GM18861 (cell line): ENCODE results near the gene STAU1.
"Not testable (repeated sequence)": the region's sequence is repeated elsewhere in the genome, so short reads cannot be mapped to it uniquely, and the experiment has no call there.

Source experiments
- ATAC-seq: cut with Tn5 transposase; IDR thresholded peaks from one replicate; pipeline ENCODE4 v1.9.1; 2021; ENCODE audit not compliant: unreplicated experiment

The STAU1 gene, protein sequence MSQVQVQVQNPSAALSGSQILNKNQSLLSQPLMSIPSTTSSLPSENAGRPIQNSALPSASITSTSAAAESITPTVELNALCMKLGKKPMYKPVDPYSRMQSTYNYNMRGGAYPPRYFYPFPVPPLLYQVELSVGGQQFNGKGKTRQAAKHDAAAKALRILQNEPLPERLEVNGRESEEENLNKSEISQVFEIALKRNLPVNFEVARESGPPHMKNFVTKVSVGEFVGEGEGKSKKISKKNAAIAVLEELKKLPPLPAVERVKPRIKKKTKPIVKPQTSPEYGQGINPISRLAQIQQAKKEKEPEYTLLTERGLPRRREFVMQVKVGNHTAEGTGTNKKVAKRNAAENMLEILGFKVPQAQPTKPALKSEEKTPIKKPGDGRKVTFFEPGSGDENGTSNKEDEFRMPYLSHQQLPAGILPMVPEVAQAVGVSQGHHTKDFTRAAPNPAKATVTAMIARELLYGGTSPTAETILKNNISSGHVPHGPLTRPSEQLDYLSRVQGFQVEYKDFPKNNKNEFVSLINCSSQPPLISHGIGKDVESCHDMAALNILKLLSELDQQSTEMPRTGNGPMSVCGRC

GRCh38 chr20:49187851-49188641 is at the start of gene STAU1:
STAU1 (minus strand) TSS chr20:49188334; CDS start chr20:49166201, 22,133 bp downstream.
- ATAC-seq = peak; percentile 76

DNA sequence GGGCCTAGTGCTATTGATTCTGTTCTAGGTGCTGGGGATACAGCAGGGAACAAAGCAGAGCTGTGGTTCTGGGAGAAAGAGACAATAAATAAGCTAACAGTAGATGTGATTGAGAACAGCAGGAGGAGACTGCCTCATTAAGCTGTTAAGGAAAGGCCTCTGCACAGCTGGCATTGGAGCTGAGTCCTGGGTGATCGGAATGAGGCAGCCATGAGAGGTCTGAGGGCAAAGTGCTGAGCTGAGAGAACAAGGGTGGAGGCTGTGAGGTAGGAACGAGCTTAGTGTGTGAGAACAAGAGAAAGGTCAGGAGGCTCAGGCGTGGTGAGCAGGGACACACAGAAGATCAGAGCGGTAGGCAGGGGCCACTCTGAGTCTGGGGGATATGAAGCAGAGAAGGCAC is 49.4 kb upstream of the STAU1 start:
- ATAC-seq = no peak

DNA sequence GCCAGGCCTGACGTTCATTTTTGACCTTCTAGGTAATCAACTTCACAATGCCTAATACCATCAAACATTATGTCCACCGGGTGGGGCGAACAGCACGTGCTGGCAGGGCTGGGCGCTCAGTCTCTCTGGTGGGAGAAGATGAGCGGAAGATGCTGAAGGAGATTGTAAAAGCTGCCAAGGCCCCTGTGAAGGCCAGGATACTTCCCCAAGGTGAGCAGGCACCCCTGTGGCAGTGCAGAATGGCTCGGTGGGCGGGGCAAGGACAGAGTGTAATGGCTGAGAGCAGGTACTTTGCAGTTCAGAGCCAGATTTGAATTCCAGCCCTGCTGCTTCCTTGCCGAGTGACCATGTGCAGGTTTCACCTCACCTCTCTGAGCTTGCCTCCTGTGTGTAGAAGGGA is 48.2 kb upstream of the STAU1 start:
- ATAC-seq = no peak

DNA sequence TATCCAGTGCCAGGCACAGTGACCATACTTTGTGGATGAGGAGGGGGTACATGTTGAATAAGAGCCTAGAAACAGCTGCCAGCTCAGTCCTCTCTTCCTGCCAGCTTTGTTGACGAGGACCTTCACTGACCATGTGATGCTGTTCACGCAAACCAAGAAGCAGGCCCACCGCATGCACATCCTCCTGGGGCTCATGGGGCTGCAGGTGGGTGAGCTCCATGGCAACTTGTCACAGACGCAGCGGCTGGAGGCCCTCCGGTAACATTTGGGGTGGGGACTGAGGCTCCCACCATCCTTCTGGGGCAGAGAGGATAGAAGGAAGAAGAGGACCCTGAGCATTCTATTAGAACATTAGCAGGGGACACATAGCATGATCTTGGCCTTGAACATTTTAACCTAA is 46.7 kb upstream of the STAU1 start:
- ATAC-seq = no peak

DNA sequence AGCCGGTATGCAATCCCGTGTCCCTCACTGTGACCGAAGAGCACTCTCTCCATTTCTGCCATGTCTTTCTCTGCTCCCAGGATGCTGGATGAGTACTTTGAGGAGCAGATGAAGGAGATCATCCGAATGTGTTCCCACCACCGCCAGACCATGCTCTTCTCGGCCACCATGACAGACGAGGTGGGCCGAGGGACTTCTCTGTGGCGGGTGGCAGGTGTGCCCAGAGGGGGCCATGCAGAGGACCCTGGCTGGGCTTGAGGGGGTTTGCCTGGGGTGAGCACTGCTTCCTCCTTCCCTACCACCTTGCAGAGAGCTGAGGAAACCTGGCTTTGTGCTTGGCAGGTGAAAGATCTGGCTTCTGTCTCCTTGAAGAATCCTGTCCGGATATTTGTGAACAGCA is 45.1 kb upstream of the STAU1 start:
- no peak for ATAC-seq

DNA sequence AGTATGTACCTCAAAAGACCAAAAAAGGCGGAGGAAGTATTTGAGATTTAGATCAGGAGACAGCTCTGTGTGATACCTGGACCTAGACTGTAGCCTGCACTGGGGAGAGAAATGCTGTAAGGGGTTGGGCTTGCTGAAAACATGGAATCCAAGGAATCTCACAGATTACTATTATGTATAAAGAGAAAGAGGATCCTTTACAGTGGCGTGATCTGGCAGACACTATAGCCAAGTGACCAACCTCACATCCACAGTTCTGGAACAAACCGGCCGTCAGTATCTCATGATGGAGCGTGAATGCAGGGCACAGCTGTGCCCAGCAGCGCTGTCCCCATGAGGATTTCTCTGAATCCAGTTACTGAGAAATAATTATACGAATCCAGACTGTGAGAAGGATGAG is 43.3 kb upstream of the STAU1 start:
- ATAC-seq = no peak

DNA sequence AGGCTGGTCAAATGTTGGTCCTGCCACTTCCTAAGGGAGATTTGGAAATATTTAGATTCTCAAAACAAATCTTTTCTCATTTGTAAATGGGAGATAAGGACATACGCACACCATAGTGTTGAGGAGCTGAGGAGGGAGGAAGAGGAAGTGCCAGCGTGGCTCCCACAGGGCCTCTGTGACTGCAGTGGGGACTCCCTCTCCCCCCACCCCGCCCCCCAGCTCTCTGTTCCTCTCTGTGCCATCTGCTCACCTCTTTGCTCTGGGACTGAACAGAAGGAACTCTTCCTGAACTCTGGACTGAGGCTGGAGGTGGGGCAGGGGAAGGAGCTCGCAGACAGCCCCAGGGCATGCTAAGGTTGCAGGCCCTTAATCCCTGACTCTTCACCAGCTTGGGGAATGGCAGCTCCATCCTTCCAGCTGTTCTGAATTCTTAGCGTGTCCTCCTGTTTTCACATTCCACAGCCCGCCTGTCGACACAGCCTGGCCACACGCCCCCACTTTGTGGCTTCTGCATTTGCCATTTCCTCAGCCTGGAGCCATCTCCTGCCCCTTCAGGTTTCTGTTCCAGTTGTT is 42.5 kb upstream of the STAU1 start:
- ATAC-seq = no peak

DNA sequence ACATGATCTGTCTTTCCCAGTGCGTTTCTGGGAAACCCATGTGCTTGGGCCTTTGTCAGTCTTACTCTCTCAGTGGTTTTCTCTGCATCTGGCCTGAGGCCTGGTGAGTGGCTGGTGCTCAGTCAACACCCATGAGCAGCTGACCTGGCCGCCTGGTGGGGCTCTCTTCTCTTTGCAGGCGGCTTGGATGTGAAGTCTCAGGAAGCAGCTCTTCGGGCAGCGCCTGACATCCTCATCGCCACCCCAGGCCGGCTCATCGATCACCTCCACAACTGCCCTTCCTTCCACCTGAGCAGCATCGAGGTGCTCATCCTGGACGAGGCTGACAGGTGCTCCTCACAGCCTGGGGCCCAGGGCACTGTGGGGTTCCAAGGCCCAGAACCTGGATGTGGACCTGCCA is 41.9 kb upstream of the STAU1 start:
- ATAC-seq = no peak

DNA sequence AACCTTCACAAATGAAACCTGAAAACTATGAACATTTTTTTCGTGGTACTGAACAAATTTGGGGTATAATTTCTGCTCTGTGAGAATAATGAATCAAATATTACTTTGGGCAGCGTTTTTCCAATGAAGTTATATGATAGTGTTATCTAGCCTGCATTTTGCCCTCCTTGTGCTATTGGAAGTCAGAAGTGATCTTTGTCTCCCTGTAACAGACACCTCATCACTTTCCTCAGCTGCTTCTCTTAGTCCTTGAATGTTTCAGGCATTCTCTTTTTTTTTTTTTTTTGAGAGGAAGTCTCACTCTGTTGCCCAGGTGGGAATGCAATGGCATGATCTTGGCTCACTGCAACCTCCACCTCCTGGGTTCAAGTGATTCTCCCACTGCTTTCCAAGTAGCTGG is 41.2 kb upstream of the STAU1 start:
- no peak for ATAC-seq

DNA sequence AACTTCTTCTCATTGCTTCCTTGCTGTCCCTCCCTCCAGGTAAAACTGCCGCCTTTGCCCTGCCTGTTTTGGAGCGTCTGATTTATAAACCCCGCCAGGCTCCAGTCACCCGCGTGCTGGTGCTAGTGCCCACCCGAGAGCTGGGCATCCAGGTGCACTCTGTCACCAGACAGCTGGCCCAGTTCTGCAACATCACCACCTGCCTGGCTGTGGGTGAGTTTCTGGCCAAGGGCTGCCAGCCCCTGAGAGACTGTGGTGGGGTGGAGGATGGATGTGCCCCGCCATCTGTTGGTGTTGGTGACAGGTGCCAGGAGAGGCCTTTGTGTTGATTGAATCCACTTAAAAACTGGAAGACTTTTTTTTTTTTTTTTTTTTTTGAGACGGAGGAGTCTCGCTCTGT is 40.5 kb upstream of the STAU1 start:
- no peak for ATAC-seq

GRCh38 chr20:49225896-49226295 is 37.8 kb upstream of the STAU1 start:
- no peak for ATAC-seq

- no peak for ATAC-seq
These were observed 32.0 kb upstream of the STAU1 start for GRCh38 chr20:49219924-49220831.

DNA sequence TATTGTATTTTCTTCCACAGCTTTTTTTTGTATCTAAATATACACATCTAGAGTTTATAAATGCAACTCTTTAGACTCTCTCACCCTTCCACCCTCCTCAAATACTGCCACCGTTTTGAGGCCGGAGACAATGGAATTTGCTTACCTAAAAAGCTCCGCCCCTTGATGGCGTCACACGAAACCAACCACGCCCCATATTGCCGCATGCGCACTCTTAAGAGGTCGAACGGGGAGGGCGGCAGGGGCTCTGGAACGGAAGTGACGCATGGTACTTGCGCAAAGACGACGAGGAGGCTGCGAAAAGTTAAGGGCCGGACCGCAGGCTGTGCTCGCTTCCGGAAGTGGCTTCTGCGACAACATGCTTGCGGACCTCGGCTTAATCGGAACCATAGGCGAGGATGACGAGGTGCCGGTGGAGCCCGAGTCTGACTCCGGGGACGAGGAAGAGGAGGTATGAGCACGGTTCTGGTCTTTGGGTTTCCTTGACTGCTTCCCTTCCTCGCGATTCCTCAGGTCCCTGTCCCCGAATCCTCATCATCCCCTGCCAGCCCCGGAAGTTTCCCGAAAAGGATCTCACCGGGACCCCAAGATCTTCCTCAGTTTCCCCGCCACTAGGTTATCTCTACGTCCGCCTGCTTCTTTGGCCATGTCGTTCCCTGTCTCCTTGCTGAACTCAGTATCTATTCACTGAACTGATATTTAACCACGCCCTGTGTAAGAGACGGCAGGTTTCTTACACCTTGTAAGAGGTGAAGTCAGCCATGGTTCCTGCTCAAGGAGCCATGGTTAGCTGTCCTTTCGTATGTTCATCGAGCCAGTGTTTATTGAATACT is 31.2 kb upstream of the STAU1 start, which contains the start of gene DDX27:
TSS of gene DDX27 (plus strand) at position 326 of the 833 bp plus-strand sequence. CDS start at position 359, 33 bp downstream.
- ATAC-seq = peak; percentile 81

DNA sequence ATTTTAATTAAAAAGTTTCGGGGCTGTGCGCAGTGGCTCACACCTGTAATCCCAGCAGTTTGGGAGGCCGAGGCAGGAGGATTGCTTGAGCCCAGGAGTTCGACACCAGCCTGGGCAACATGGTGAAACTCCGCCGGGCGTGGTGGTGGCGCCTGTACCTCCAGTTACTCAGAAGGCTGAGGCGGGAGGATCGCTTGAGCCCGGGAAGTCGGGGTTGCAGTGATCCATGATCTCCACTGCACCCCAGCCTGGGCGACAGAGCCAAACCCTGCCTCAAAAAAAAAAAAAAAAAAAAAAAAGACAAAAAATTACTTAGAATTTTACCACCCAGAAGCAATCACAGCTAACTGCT is 30.6 kb upstream of the STAU1 start:
- not testable (repeated sequence) for ATAC-seq

GRCh38 chr20:49216991-49217578 is 29.0 kb upstream of the STAU1 start:
- no peak for ATAC-seq

- no peak for ATAC-seq
These were observed 27.1 kb upstream of the STAU1 start for GRCh38 chr20:49215232-49215631.

- no peak for ATAC-seq
These were observed 26.4 kb upstream of the STAU1 start for GRCh38 chr20:49214571-49214970.

DNA sequence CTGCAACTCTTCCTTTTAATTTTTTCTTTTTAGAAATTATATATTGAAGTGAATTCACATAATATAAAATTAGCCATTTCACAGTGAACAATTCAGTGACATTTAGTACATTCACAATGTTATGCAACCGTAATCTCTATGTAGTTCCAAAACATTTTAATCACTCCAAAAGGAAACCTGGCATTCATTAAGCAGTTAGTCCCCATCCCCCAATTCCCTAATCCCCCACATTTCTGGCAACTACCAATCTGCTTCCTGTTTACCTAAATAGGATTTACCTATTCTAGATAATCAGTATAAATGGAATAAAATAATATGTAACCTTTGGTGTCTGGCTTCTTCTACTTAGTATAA is 22.6 kb upstream of the STAU1 start:
- no peak for ATAC-seq

GRCh38 chr20:49210101-49210756 is 22.1 kb upstream of the STAU1 start:
- no peak for ATAC-seq
